Panc1 (cell line): ENCODE data around the gene SPRR2D. TPM values are rescaled to one million over a fixed set of nuclear protein-coding genes. Genes with fewer than 3 reads are reported as not detected.

ENCODE experiments used
- ATAC-seq: fragments of 200-7000 bp; cut with Tn5 transposase; 2 replicates; pipeline ENCODE4 v1.9.1; 2020; ENCODE audit warnings: mild to moderate bottlenecking, moderate library complexity
- BruUV-seq: library from RNA; stranded (reverse); fragments of 400-500 nt; replicated peaks from 2 replicates; lab custom pipeline; 2021; lab: Mats Ljungman, UMichigan
- CTCF ChIA-PET: fragments of 300-600 bp; sonication (Branson Sonifier 250); formaldehyde crosslinking; loops from one replicate; lab custom pipeline; 2022; ENCODE audit warnings: antibody characterized with exemption; lab: Charles Lee
- POLR2A ChIA-PET: fragments of 300-600 bp; sonication (Branson Sonifier 250); formaldehyde crosslinking; loops from one replicate; lab custom pipeline; 2022; ENCODE audit warnings: antibody characterized with exemption; lab: Charles Lee
- DNase-seq: peaks from one replicate; pipeline ENCODE4 v3.0.0-alpha.2; 2010; ENCODE audit warnings: low read depth, low spot score
- H3K27ac ChIP-seq: 2 replicates; pipeline ENCODE4 v1.5.1; 2011; ENCODE audit warnings: mild to moderate bottlenecking, low read length, inconsistent platforms
- H3K27me3 ChIP-seq: fragments of 200-500 bp; sonication (Bioruptor generic); 2 replicates; pipeline ENCODE4 v1.6.0; 2014; ENCODE audit warnings: low read length, inconsistent platforms; ENCODE audit not compliant: control insufficient read depth, insufficient read depth
- H3K36me3 ChIP-seq: fragments of 200-500 bp; sonication (Bioruptor generic); 2 replicates; pipeline ENCODE4 v1.5.1; 2014; ENCODE audit warnings: inconsistent platforms, mild to moderate bottlenecking, low read length, moderate library complexity; ENCODE audit not compliant: control insufficient read depth, insufficient read depth
- H3K4me1 ChIP-seq: 2 replicates; pipeline ENCODE4 v1.5.1; 2011; ENCODE audit warnings: inconsistent platforms, mild to moderate bottlenecking, low read length, moderate library complexity; ENCODE audit not compliant: control insufficient read depth, insufficient read depth
- H3K4me3 ChIP-seq, 2 experiments: 2 replicates each; pipeline ENCODE4 v1.5.1; 2011 to 2012; ENCODE audit warnings: low read depth in 2 of 2, low read length in 2 of 2, mild to moderate bottlenecking in 2 of 2, inconsistent platforms in 1 of 2, moderate library complexity in 1 of 2
- H3K9me3 ChIP-seq: fragments of 200-500 bp; sonication (Bioruptor generic); 2 replicates; pipeline ENCODE4 v1.5.1; 2014; ENCODE audit warnings: low read depth, mild to moderate bottlenecking, inconsistent platforms, low read length, moderate library complexity; ENCODE audit not compliant: control insufficient read depth, insufficient read depth
- POLR2AphosphoS5 ChIP-seq: IDR thresholded peaks from 2 replicates; pipeline ENCODE4 v1.6.1; 2012; ENCODE audit warnings: mild to moderate bottlenecking, low read depth, low read length, moderate library complexity
- REST ChIP-seq, 2 experiments: IDR thresholded peaks; 2 replicates each; pipeline ENCODE4 v1.6.1; 2011 to 2012; ENCODE audit warnings: low read depth in 2 of 2, control low read depth in 1 of 2, low read length in 1 of 2, mild to moderate bottlenecking in 1 of 2, moderate library complexity in 1 of 2; ENCODE audit not compliant: insufficient read depth in 1 of 2
- SIN3A ChIP-seq: IDR thresholded peaks from 2 replicates; pipeline ENCODE4 v1.6.1; 2012; ENCODE audit warnings: low read depth, mild to moderate bottlenecking, low read length, moderate library complexity, borderline replicate concordance; ENCODE audit not compliant: insufficient read depth
- TCF7L2 ChIP-seq: IDR thresholded peaks from 2 replicates; pipeline ENCODE4 v1.6.1; 2011; ENCODE audit warnings: mild to moderate bottlenecking, low read depth, low read length, inconsistent platforms
- in situ Hi-C: cut with HindIII; loops from 2 replicates; pipeline ENCODE4 v1.10.0; 2016; ENCODE audit warnings: low sequenced_read_pairs, low pct_unique_long_range_greater_than_20kb
- intact Hi-C: fragments of 100-400 bp; cut with micrococcal nuclease; formaldehyde crosslinking; loops from one replicate; pipeline ENCODE4 v1.10.0; 2022; ENCODE audit not compliant: unreplicated experiment
- total RNA-seq: library from RNA; stranded (reverse); gene quantifications from one replicate; pipeline ENCODE4 v1.2.1, GENCODE V29; 2021; ENCODE audit not compliant: unreplicated experiment
- TF ChIP-seq, protein P1 (sequence below): fragments of 450-650 bp; IDR thresholded peaks from 2 replicates; pipeline ENCODE4 v1.5.1; 2017; ENCODE audit warnings: mild to moderate bottlenecking

The SPRR2D gene
- total RNA-seq, 1 experiment from 2014 or later, result not detected

- intact Hi-C loops, result loop anchor here (10.0 kb wide), 1 partner anchor 160 kb away; the partner anchor contains the start of gene SMCP
- TF ChIP-seq SIN3A (no peak), POLR2AphosphoS5 (no peak), TCF7L2 (no peak), REST (IDR thresholded peaks at IDR 0.05; ENCODE audit: insufficient read depth in 1 of 2, low read depth in 2 of 2, low read length in 1 of 2) (no peak)
- TF ChIP-seq, protein P1, sequence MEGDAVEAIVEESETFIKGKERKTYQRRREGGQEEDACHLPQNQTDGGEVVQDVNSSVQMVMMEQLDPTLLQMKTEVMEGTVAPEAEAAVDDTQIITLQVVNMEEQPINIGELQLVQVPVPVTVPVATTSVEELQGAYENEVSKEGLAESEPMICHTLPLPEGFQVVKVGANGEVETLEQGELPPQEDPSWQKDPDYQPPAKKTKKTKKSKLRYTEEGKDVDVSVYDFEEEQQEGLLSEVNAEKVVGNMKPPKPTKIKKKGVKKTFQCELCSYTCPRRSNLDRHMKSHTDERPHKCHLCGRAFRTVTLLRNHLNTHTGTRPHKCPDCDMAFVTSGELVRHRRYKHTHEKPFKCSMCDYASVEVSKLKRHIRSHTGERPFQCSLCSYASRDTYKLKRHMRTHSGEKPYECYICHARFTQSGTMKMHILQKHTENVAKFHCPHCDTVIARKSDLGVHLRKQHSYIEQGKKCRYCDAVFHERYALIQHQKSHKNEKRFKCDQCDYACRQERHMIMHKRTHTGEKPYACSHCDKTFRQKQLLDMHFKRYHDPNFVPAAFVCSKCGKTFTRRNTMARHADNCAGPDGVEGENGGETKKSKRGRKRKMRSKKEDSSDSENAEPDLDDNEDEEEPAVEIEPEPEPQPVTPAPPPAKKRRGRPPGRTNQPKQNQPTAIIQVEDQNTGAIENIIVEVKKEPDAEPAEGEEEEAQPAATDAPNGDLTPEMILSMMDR, result no peak
- ChIA-PET CTCF (no interaction called here), POLR2A (no interaction called here)
- no peak overlapping the region for H3K27ac ChIP-seq
- DNase-seq (no peak), ATAC-seq (no peak)
- H3K4me1 ChIP-seq, result no peaks in the 10 kb centered on the region
- in situ Hi-C loops, result no loop called here
- BruUV-seq, result no TSS peak
- no peaks in the 10 kb centered on the region for H3K9me3 ChIP-seq
- no peak overlapping the region for H3K4me3 ChIP-seq
- 0 out of 2 replicates have a peak, but pooled peaks cover 2% of the 10 kb centered on the region for H3K27me3 ChIP-seq
- H3K36me3 ChIP-seq, result no peaks in the 10 kb centered on the region
Measured at GRCh38 chr1:153035211-153035610, 5.7 kb downstream of the SPRR2D start.

DNA sequence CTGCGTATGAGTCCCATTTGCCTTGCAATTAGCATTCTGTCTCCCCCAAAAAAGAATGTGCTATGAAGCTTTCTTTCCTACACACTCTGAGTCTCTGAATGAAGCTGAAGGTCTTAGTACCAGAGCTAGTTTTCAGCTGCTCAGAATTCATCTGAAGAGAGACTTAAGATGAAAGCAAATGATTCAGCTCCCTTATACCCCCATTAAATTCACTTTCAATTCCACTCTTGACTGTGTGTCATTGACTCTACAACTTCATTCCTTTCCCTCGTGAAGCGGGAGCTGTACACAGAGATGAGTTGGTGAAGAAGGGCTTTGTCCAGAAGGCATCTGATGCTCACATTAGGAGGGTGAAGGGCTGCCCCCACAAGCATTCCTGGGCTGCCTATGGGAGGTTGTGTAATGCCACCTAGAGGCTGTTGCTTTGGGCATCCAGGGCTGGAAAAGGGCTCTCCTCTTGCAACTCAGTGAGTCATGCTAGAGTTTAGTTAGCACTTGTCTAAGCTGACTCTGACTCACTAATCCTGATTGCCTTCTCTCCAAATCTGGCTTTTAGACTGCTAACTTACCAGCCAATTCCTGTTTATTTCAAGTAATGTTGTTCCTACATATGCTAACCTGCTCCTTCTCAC is 8.1 kb downstream of the SPRR2D start:
- H3K27me3 ChIP-seq, result 0 out of 2 replicates have a peak, but pooled peaks cover 2% of the 10 kb centered on the region
- no peaks in the 10 kb centered on the region for H3K9me3 ChIP-seq
- no peak for TF ChIP-seq REST (IDR thresholded peaks at IDR 0.05; ENCODE audit: insufficient read depth in 1 of 2, low read depth in 2 of 2, low read length in 1 of 2)
- TF ChIP-seq, protein P1, result peak; percentile 39
- no peaks in the 10 kb centered on the region for H3K4me1 ChIP-seq
- in situ Hi-C loops (no loop called here), intact Hi-C loops (loop anchor here (10.0 kb wide), 1 partner anchor 158 kb away; the partner anchor contains the start of gene SMCP)
- H3K27ac ChIP-seq, result no peak overlapping the region
- POLR2A ChIA-PET, result no interaction called here
- no peak overlapping the region for H3K4me3 ChIP-seq
- no peaks in the 10 kb centered on the region for H3K36me3 ChIP-seq
- CTCF ChIA-PET, result no interaction called here
- no TSS peak for BruUV-seq
- DNase-seq (peak; percentile 18), ATAC-seq (peak; percentile 53; the same call in 1 of the 2 replicates)
